Activated CD4-positive, CD25-positive, alpha-beta regulatory T cell treated with anti-CD3 and anti-CD28 coated beads, Interleukin-2, amount 50 U/mL, for 16 hours (primary cell): Measurements from ENCODE around the gene OLFML1.

Experiments
- DNase-seq: peaks from one replicate; pipeline ENCODE4 v3.0.0-alpha.2; 2020; ENCODE audit warnings: low read depth, low spot score

Gene OLFML1

GRCh38 chr11:7559398-7560283, 74.3 kb downstream of the OLFML1 start:
- DNase-seq = no peak
